Measurements from ENCODE around the gene MYL7. TPM values are rescaled to one million over a fixed set of nuclear protein-coding genes. Genes with fewer than 3 reads are reported as not detected.

Gene MYL7
- total and polyA plus RNA-seq, 2 of the 13 experiments (the other 11 are each of a cell fraction or from before 2014, with no cell fraction given) = 1.8 TPM; not detected in 1

- peaks cover 9% of the 10 kb centered on the region for H3K4me1 ChIP-seq (ENCODE audit: insufficient read depth, low read length)
- no peaks in the 10 kb centered on the region for H3K9me3 ChIP-seq (ENCODE audit: low read length)
- DNase-seq (ENCODE audit: low spot score) (no peak), FAIRE-seq (no peak), ATAC-seq (no peak)
- no peak overlapping the region for H3K4me2 ChIP-seq (ENCODE audit: low read depth, low read length)
- no peaks in the 10 kb centered on the region for H3K36me3 ChIP-seq (replicated peaks in 1 of 2; ENCODE audit: control insufficient read depth in 1 of 2, insufficient read depth in 2 of 2, low read length in 2 of 2)
- CTCF ChIA-PET (ENCODE audit: low intra/inter-chr PET ratio, low total read pairs) = no interaction called here
- WGBS (ENCODE audit: low lambda C conversion rate) = 51% methylated on average over 4 of the region's 9 CpGs
- in situ Hi-C loops (cut with HindIII; ENCODE audit: extremely low pct_ligation_motif_present, low pct_unique_long_range_greater_than_20kb) = no loop called here
- TF ChIP-seq ZFP90 (CRISPR knock-in tag; IDR thresholded peaks at IDR 0.05; ENCODE audit: borderline replicate concordance) (no peak), ZFX (CRISPR knock-in tag; IDR thresholded peaks at IDR 0.05; ENCODE audit: low read depth) (0 out of 2 replicates have a peak, but pooled peaks have one; percentile 22)
- no peaks in the 10 kb centered on the region for H4K20me1 ChIP-seq (ENCODE audit: insufficient read depth, low read length)
- H3K79me2 ChIP-seq (ENCODE audit: insufficient read depth, low read length) = no peaks in the 10 kb centered on the region
- no peak overlapping the region for H3K4me3 ChIP-seq (replicated peaks in 1 of 3; ENCODE audit: insufficient read depth in 1 of 3, low read depth in 2 of 3, low read length in 3 of 3)
- no peak overlapping the region for H3K27ac ChIP-seq (ENCODE audit: extremely low read length, insufficient read depth, low read length)
- POLR2A ChIA-PET = no interaction called here
- no TSS peak for BruUV-seq (replicated peaks)
- H3K27me3 ChIP-seq (ENCODE audit: control insufficient read depth in 1 of 2, insufficient read depth in 2 of 2, low read length in 2 of 2) = peaks cover 2 to 60% of the 10 kb centered on the region in 2 experiments; a peak in 3 of 5 replicates
- no peak overlapping the region for H3K9ac ChIP-seq (ENCODE audit: insufficient read depth, low read depth, low read length)
- intact Hi-C loops (cut with micrococcal nuclease; ENCODE audit: unreplicated experiment) = no loop called here
- no peak overlapping the region for H2AFZ ChIP-seq (ENCODE audit: low read length)
Observed at GRCh38 chr7:44151956-44152355, 10.8 kb upstream of the MYL7 start.

GRCh38 chr7:44150966-44151941 lies 10.1 kb upstream of the MYL7 start:
- no peak for DNase-seq (ENCODE audit: low spot score)
- Histone ChIP-seq H3K9me3 (ENCODE audit: low read length) (no peaks in the 10 kb centered on the region), H2AFZ (ENCODE audit: low read length) (no peak overlapping the region), H3K27ac (ENCODE audit: extremely low read length, insufficient read depth, low read length) (no peak overlapping the region), H3K27me3 (ENCODE audit: control insufficient read depth in 1 of 2, insufficient read depth in 2 of 2, low read length in 2 of 2) (peaks cover 2 to 65% of the 10 kb centered on the region in 2 experiments; a peak in 3 of 5 replicates), H4K20me1 (ENCODE audit: insufficient read depth, low read length) (no peaks in the 10 kb centered on the region), H3K36me3 (replicated peaks in 1 of 2; ENCODE audit: control insufficient read depth in 1 of 2, insufficient read depth in 2 of 2, low read length in 2 of 2) (no peaks in the 10 kb centered on the region), H3K4me1 (ENCODE audit: insufficient read depth, low read length) (peaks cover 9% of the 10 kb centered on the region), H3K9ac (ENCODE audit: insufficient read depth, low read depth, low read length) (no peak overlapping the region), H3K4me2 (ENCODE audit: low read depth, low read length) (no peak overlapping the region), H3K4me3 (replicated peaks in 1 of 3; ENCODE audit: insufficient read depth in 1 of 3, low read depth in 2 of 3, low read length in 3 of 3) (no peak overlapping the region), H3K79me2 (ENCODE audit: insufficient read depth, low read length) (no peaks in the 10 kb centered on the region)
- ChIA-PET CTCF (ENCODE audit: low intra/inter-chr PET ratio, low total read pairs) (no interaction called here), POLR2A (no interaction called here)
- in situ Hi-C loops (cut with HindIII; ENCODE audit: extremely low pct_ligation_motif_present, low pct_unique_long_range_greater_than_20kb) = no loop called here
- ATAC-seq = peak; percentile 8; the same call in 1 of the 3 replicates
- intact Hi-C loops (cut with micrococcal nuclease; ENCODE audit: unreplicated experiment) = no loop called here
- 22% methylated on average over 7 of the region's 16 CpGs for WGBS (ENCODE audit: low lambda C conversion rate)
- peak; percentile 31; the same call in 1 of the 2 replicates for TF ChIP-seq ZFX (CRISPR knock-in tag; IDR thresholded peaks at IDR 0.05; ENCODE audit: low read depth)
- TF ChIP-seq ZNF10 (CRISPR knock-in tag; IDR thresholded peaks at IDR 0.05; ENCODE audit: borderline replicate concordance, low read depth) = no peak
- TF ChIP-seq ZNF205 (CRISPR knock-in tag; IDR thresholded peaks at IDR 0.05) = no peak
- TF ChIP-seq ATRX (CRISPR knock-in tag; IDR thresholded peaks at IDR 0.05; ENCODE audit: borderline replicate concordance) = no peak
- TF ChIP-seq, protein P1, sequence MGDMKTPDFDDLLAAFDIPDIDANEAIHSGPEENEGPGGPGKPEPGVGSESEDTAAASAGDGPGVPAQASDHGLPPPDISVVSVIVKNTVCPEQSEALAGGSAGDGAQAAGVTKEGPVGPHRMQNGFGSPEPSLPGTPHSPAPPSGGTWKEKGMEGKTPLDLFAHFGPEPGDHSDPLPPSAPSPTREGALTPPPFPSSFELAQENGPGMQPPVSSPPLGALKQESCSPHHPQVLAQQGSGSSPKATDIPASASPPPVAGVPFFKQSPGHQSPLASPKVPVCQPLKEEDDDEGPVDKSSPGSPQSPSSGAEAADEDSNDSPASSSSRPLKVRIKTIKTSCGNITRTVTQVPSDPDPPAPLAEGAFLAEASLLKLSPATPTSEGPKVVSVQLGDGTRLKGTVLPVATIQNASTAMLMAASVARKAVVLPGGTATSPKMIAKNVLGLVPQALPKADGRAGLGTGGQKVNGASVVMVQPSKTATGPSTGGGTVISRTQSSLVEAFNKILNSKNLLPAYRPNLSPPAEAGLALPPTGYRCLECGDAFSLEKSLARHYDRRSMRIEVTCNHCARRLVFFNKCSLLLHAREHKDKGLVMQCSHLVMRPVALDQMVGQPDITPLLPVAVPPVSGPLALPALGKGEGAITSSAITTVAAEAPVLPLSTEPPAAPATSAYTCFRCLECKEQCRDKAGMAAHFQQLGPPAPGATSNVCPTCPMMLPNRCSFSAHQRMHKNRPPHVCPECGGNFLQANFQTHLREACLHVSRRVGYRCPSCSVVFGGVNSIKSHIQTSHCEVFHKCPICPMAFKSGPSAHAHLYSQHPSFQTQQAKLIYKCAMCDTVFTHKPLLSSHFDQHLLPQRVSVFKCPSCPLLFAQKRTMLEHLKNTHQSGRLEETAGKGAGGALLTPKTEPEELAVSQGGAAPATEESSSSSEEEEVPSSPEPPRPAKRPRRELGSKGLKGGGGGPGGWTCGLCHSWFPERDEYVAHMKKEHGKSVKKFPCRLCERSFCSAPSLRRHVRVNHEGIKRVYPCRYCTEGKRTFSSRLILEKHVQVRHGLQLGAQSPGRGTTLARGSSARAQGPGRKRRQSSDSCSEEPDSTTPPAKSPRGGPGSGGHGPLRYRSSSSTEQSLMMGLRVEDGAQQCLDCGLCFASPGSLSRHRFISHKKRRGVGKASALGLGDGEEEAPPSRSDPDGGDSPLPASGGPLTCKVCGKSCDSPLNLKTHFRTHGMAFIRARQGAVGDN (CRISPR knock-in tag; IDR thresholded peaks at IDR 0.05) = peak; percentile 51
- no TSS peak for BruUV-seq (replicated peaks)
- no peak for FAIRE-seq
